NT2/D1 (cell line): ENCODE measurements around the gene METTL22.

Experiments used
- DNase-seq: peaks from one replicate; pipeline ENCODE4 v3.0.0-alpha.2; 2011; ENCODE audit warnings: low read depth, low spot score
- H3K27me3 ChIP-seq: 2 replicates; pipeline ENCODE4 v1.6.0; 2011; ENCODE audit warnings: mild to moderate bottlenecking; ENCODE audit not compliant: insufficient read length, insufficient read depth
- H3K36me3 ChIP-seq: 2 replicates; pipeline ENCODE4 v1.6.1; 2011; ENCODE audit warnings: mild to moderate bottlenecking, low read length, mixed read lengths; ENCODE audit not compliant: insufficient read depth, insufficient read length
- H3K4me1 ChIP-seq: 2 replicates; pipeline ENCODE4 v1.5.1; 2011; ENCODE audit not compliant: insufficient read depth, insufficient read length
- H3K4me3 ChIP-seq: 2 replicates; pipeline ENCODE4 v1.5.1; 2011; ENCODE audit warnings: low read depth; ENCODE audit not compliant: insufficient read length
- H3K9ac ChIP-seq: 2 replicates; pipeline ENCODE4 v1.6.0; 2011; ENCODE audit warnings: low read depth; ENCODE audit not compliant: insufficient read length
- H3K9me3 ChIP-seq: 2 replicates; pipeline ENCODE4 v1.5.1; 2011; ENCODE audit warnings: mild to moderate bottlenecking, low read length; ENCODE audit not compliant: insufficient read depth
- SUZ12 ChIP-seq: IDR thresholded peaks from 2 replicates; pipeline ENCODE4 v1.6.1; 2011; ENCODE audit not compliant: insufficient read length, insufficient read depth; ENCODE audit errors: extremely low read depth
- YY1 ChIP-seq: IDR thresholded peaks from 2 replicates; pipeline ENCODE4 v1.6.1; 2011; ENCODE audit not compliant: insufficient read length, insufficient read depth
- ZNF274 ChIP-seq: IDR thresholded peaks from 2 replicates; pipeline ENCODE4 v1.6.1; 2011; ENCODE audit warnings: mild to moderate bottlenecking, low read depth, low read length

METTL22 gene

DNA sequence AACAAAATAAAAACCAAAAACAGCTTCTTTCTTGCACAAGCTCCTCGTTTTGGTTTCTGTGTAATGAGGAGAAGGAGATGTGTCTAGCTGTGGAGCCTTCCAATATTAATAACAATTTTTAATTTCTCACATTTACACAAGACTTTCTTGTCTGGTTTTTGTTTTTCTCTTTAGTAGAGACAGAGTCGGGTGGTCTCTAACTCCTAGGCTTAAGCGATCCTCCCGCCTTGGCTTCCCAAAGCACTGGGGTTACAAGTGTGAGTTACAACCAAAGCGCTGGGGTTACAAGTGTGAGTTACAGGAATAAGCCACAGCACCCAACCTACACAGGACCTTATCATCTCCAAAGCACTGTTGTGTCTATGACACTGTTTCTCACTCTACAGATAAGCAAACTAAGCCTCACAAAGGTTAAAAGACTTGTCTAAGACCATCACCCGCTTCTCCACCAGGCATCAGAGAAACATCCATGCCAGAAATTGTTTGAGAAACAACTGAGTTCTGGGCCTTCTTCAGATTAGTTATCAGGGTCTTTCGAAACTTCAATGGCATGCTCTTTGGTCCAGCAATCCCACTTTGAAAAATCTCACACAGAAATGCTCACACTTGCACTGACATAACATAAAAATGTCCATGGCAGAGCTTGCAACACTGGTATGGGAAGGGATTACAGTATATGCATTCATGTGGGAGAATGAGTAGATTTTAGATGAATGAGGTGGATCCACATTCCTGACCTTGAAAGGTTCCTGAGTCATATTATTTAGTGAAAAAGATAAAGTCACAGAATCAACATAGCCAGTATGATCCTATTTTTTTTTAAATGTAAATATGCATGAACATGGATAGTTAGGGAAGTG lies 56.8 kb downstream of the METTL22 start:
- Histone ChIP-seq H3K4me1 (peaks cover 4% of the 10 kb centered on the region), H3K27me3 (peaks cover 26% of the 10 kb centered on the region), H3K9ac (no peak overlapping the region), H3K36me3 (no peaks in the 10 kb centered on the region), H3K4me3 (no peak overlapping the region), H3K9me3 (peaks cover 7% of the 10 kb centered on the region; the same call in 1 of the 2 replicates)
- DNase-seq: no peak
- TF ChIP-seq SUZ12 (no peak), YY1 (no peak)

DNA sequence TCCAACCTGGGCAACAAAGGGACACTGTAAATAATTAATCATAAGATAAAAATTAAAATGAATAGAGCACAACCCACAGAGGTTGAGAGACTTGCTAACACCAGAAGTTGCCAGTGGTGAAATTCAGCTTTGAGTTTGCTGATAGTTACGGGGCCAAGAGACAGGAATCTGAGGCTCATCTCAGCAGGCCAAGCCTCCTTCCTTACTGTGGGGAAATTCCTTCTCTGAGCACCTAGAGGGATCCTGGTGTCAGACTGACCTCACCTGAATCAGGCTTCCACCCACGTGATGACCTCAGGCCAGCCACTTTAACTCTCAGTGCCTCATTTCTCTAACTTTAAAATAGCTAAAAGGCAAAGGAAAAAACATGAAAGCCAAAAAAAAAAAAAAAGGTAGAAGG lies 57.7 kb downstream of the METTL22 start:
- no peak overlapping the region for H3K4me3 ChIP-seq
- DNase-seq: no peak
- peaks cover 4% of the 10 kb centered on the region for H3K4me1 ChIP-seq
- H3K9ac ChIP-seq: no peak overlapping the region
- peaks cover 7% of the 10 kb centered on the region; the same call in 1 of the 2 replicates for H3K9me3 ChIP-seq
- H3K27me3 ChIP-seq: peaks cover 17% of the 10 kb centered on the region
- H3K36me3 ChIP-seq: no peaks in the 10 kb centered on the region
- TF ChIP-seq SUZ12 (no peak), ZNF274 (no peak), YY1 (no peak)

DNA sequence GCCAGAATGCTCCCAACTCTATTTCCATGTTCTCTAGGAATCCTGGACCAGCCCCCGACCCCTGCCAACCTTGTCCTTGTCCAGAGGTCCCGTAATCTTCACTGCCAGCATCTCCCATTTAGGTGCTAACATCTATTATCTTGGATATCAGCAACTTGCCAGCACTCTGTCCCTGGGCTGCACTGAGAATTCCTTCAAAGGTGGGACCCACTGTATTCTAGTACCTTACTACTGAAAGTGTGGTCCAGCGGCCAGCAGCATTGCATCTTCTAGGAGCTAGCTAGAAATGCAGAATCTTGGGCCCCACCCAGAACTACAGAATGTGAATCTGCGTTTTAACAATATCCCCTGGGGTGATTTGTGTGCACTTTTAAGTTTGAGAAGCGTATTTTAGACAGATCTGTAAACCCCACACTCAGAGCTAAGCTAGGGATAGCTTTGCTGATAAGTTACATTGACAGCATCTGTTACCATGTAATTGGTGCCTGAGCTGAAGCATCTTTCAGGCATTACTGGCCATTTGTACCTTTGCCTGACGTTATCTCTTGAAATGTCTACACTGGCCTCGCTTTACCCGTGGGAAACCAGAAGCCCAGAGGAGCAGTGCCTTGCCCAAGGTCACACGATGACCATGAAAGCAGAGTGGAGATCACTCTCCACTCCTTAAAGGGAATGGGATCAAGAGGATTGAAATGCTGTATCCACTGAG lies 61.2 kb downstream of the METTL22 start:
- peaks cover 7% of the 10 kb centered on the region; the same call in 1 of the 2 replicates for H3K9me3 ChIP-seq

DNA sequence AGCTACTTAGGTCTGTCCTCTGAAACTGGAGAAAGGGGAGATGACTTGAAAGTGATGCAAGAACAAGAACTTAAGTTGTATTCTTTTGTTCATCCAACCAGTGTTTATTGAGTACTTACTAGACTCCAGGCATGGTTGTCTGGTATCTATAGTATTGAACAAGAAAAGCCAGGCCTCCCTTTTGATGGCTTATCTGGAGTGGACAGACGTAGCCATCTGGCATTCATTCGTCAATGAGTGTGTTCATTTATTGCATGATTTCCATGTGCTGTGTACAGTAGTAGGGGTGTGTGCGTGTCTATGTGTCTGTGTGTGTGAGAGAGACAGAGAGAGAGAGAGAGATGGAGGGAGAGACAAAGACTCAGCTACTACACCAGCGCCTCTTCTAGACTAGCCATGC lies 62.1 kb downstream of the METTL22 start:
- DNase-seq: no peak
- Histone ChIP-seq H3K27me3 (no peaks in the 10 kb centered on the region), H3K36me3 (no peaks in the 10 kb centered on the region), H3K9ac (no peak overlapping the region), H3K4me1 (peaks cover 9% of the 10 kb centered on the region), H3K4me3 (no peak overlapping the region), H3K9me3 (peaks cover 7% of the 10 kb centered on the region; the same call in 1 of the 2 replicates)
- TF ChIP-seq SUZ12 (no peak), YY1 (no peak)

More for the DNA sequence above, 61.2 kb downstream of the METTL22 start:
- TF ChIP-seq SUZ12 (no peak), YY1 (no peak), ZNF274 (no peak)
- H3K4me1 ChIP-seq: peaks cover 9% of the 10 kb centered on the region
- H3K27me3 ChIP-seq: no peaks in the 10 kb centered on the region
- no peaks in the 10 kb centered on the region for H3K36me3 ChIP-seq
- no peak for DNase-seq
- no peak overlapping the region for H3K4me3 ChIP-seq
- H3K9ac ChIP-seq: no peak overlapping the region

DNA sequence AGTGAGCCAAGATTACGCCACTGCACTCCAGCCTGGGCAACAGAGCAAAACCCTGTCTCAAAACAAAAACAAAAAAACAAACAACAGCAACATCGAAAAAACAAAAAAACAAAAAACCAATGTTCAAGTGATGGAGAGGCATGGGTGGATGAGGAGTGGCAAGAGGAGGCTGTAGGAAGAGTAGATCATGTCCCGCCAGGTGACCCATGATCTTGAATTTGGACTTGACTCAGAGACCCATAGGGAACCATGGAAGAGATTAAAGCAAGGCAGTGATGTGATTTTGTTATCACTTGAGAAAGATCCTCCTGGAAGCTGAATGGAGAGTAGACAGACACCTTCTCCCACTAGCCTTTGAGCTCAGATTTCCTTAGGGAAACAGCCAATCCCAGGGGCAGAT lies 64.1 kb downstream of the METTL22 start:
- Histone ChIP-seq H3K4me3 (no peak overlapping the region), H3K4me1 (peaks cover 9% of the 10 kb centered on the region), H3K36me3 (no peaks in the 10 kb centered on the region), H3K9ac (no peak overlapping the region), H3K27me3 (no peaks in the 10 kb centered on the region), H3K9me3 (peaks cover 15% of the 10 kb centered on the region; the same call in 1 of the 2 replicates)
- no peak for TF ChIP-seq ZNF274
- no peak for TF ChIP-seq SUZ12
- no peak for TF ChIP-seq YY1
- DNase-seq: no peak

DNA sequence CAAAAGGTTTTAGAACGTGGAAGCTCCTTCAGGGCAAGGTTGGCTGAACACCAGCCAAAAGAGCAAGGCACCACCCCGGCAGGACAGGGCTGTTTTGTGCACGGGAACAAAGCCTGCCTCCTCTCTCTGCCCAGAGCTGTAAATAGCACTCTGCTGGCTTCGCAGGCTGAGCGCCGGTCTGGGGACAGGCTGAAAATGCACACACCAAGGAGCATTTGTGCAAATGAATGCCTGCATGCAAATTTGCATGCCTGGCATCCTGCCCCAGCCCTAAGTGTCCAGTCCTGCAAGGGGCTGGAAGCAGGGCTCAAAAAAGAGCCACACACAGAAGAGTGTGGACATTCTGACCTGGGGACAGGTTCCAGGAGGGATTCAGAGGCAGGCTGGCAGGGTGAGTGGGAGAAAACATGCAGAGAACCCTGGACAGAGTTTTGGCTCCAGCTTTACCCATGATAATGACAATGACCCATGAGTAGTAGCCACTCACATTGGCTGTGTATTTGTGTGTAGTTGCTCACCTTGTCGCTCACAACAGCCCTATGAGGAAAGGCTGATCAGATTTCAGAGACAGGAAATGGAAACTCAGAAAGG lies 64.6 kb downstream of the METTL22 start:
- no peak for DNase-seq
- H3K9ac ChIP-seq: no peak overlapping the region
- no peaks in the 10 kb centered on the region for H3K27me3 ChIP-seq
- peaks cover 9% of the 10 kb centered on the region for H3K4me1 ChIP-seq
- no peaks in the 10 kb centered on the region for H3K36me3 ChIP-seq
- peaks cover 15% of the 10 kb centered on the region; the same call in 1 of the 2 replicates for H3K9me3 ChIP-seq
- no peak overlapping the region for H3K4me3 ChIP-seq
- no peak for TF ChIP-seq ZNF274

DNA sequence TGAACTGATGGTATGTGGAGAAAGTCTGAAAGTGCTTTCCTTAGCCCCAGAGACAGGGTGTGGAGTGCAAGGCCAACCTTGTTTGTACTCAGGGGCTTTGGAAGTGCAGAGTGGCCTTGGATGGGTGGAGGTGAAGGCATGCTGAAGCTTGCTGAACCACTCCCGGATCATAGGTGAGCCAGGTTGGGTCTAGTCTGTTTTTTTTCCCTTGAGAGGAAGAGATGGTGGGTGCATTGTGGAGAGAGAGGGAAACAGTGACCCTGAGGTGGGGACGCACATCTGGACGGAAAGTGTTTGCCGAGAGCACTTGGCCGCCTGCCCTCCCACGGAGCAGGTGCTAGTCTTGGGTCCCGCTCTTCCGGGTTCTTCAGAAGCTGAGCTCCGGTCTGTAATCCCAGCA lies 65.4 kb downstream of the METTL22 start:
- Histone ChIP-seq H3K27me3 (no peaks in the 10 kb centered on the region), H3K9ac (no peak overlapping the region), H3K9me3 (peaks cover 15% of the 10 kb centered on the region; the same call in 1 of the 2 replicates), H3K4me1 (peaks cover 9% of the 10 kb centered on the region), H3K4me3 (no peak overlapping the region), H3K36me3 (no peaks in the 10 kb centered on the region)
- no peak for TF ChIP-seq SUZ12
- no peak for TF ChIP-seq YY1
- TF ChIP-seq ZNF274: no peak
- DNase-seq: no peak
